ENCODE results near the gene AP1G2. TPM values are rescaled to one million over a fixed set of nuclear protein-coding genes. Genes with fewer than 3 reads are reported as not detected.
"Not testable (repeated sequence)": the region's sequence is repeated elsewhere in the genome, so short reads cannot be mapped to it uniquely, and the experiment has no call there.

Gene AP1G2
- total RNA-seq, 2 experiments from 2014 or later, result 306 to 333 TPM

GRCh38 chr14:23536906-23537305 lies 30.7 kb downstream of the AP1G2 start:
- H3K4me3 Mint-ChIP-seq; H3K36me3 Mint-ChIP-seq (ENCODE audit: low read depth); POLR2A ChIA-PET; H3K9me3 Mint-ChIP-seq; H3K27ac Mint-ChIP-seq; DNase-seq; H3K27me3 Mint-ChIP-seq; H3K4me1 Mint-ChIP-seq: not testable (repeated sequence)
- CTCF ChIA-PET, result interaction anchor here (1.2 to 1.6 kb wide), 3 partner anchors 10 to 59 kb away, joined by 3 to 4 read pairs (median 3); no protein-coding TSS in a partner anchor

GRCh38 chr14:23536494-23536893 lies 31.1 kb downstream of the AP1G2 start:
- CTCF ChIA-PET, result interaction anchor here (1.2 to 1.6 kb wide), 3 partner anchors 10 to 58 kb away, joined by 3 to 4 read pairs (median 3); no protein-coding TSS in a partner anchor
- H3K9me3 Mint-ChIP-seq, result no peaks in the 10 kb centered on the region
- peaks cover 3% of the 10 kb centered on the region for H3K4me1 Mint-ChIP-seq
- H3K4me3 Mint-ChIP-seq, result no peak overlapping the region
- no peak overlapping the region for H3K27ac Mint-ChIP-seq
- DNase-seq, result no peak
- H3K36me3 Mint-ChIP-seq (ENCODE audit: low read depth), result no peaks in the 10 kb centered on the region
- POLR2A ChIA-PET, result no interaction called here
- peaks cover 2% of the 10 kb centered on the region for H3K27me3 Mint-ChIP-seq

- POLR2A ChIA-PET, result no interaction called here
These were observed 31.6 kb downstream of the AP1G2 start for GRCh38 chr14:23535943-23536342.

GRCh38 chr14:23533652-23534435 lies 33.7 kb downstream of the AP1G2 start:
- no peaks in the 10 kb centered on the region for H3K36me3 Mint-ChIP-seq (ENCODE audit: low read depth)
- no peak overlapping the region for H3K27ac Mint-ChIP-seq
- DNase-seq, result no peak
- POLR2A ChIA-PET, result no interaction called here
- CTCF ChIA-PET, result interaction anchor here (0.7 to 1.3 kb wide), 3 partner anchors 12 to 346 kb away, joined by 3 read pairs; no protein-coding TSS in a partner anchor
- no peak overlapping the region for H3K4me3 Mint-ChIP-seq
- no peaks in the 10 kb centered on the region for H3K27me3 Mint-ChIP-seq
- H3K9me3 Mint-ChIP-seq, result no peaks in the 10 kb centered on the region
- peaks cover 9% of the 10 kb centered on the region for H3K4me1 Mint-ChIP-seq

More at GRCh38 chr14:23535943-23536342, 31.6 kb downstream of the AP1G2 start:
- Mint-ChIP-seq H3K4me1 (peaks cover 6% of the 10 kb centered on the region), H3K9me3 (no peaks in the 10 kb centered on the region), H3K27me3 (peaks cover 2% of the 10 kb centered on the region), H3K4me3 (no peak overlapping the region), H3K36me3 (ENCODE audit: low read depth) (no peaks in the 10 kb centered on the region), H3K27ac (no peak overlapping the region)
- no peak for DNase-seq
- CTCF ChIA-PET, result interaction anchor here (1.2 to 1.6 kb wide), 2 partner anchors 13 to 58 kb away, joined by 3 to 4 read pairs; no protein-coding TSS in a partner anchor

- ChIA-PET CTCF (interaction anchor here (1.3 kb wide), 1 partner anchor 17 kb away, joined by 3 read pairs; no protein-coding TSS in a partner anchor), POLR2A (no interaction called here)
- H3K36me3 Mint-ChIP-seq (ENCODE audit: low read depth), result no peaks in the 10 kb centered on the region
- H3K4me1 Mint-ChIP-seq, result peaks cover 9% of the 10 kb centered on the region
- DNase-seq, result no peak
- H3K9me3 Mint-ChIP-seq, result no peaks in the 10 kb centered on the region
- H3K27me3 Mint-ChIP-seq, result no peaks in the 10 kb centered on the region
- no peak overlapping the region for H3K27ac Mint-ChIP-seq
- H3K4me3 Mint-ChIP-seq, result no peak overlapping the region
These were observed 34.9 kb downstream of the AP1G2 start for GRCh38 chr14:23532658-23533057.

- Mint-ChIP-seq H3K9me3 (no peaks in the 10 kb centered on the region), H3K4me1 (peaks cover 9% of the 10 kb centered on the region), H3K27ac (no peak overlapping the region), H3K4me3 (no peak overlapping the region), H3K36me3 (ENCODE audit: low read depth) (no peaks in the 10 kb centered on the region), H3K27me3 (no peaks in the 10 kb centered on the region)
- ChIA-PET POLR2A (interaction anchor here (0.7 kb wide), 1 partner anchor 637 kb away, joined by 5 read pairs; no protein-coding TSS in a partner anchor), CTCF (interaction anchor here (0.6 to 3.4 kb wide), 2 partner anchors 8 to 53 kb away, joined by 3 to 14 read pairs; no protein-coding TSS in a partner anchor)
- no peak for DNase-seq
These were observed 36.2 kb downstream of the AP1G2 start for GRCh38 chr14:23531391-23531790.

- Mint-ChIP-seq H3K4me1 (peaks cover 9% of the 10 kb centered on the region), H3K9me3 (no peaks in the 10 kb centered on the region), H3K27ac (no peak overlapping the region), H3K36me3 (ENCODE audit: low read depth) (no peaks in the 10 kb centered on the region), H3K4me3 (no peak overlapping the region), H3K27me3 (no peaks in the 10 kb centered on the region)
- POLR2A ChIA-PET, result no interaction called here
- CTCF ChIA-PET, result interaction anchor here (0.6 to 3.4 kb wide), 5 partner anchors 9 to 52 kb away, joined by 3 to 14 read pairs (median 3); no protein-coding TSS in a partner anchor
- DNase-seq, result no peak
These were observed 37.1 kb downstream of the AP1G2 start for GRCh38 chr14:23530375-23531055.

GRCh38 chr14:23529016-23529415 lies 38.6 kb downstream of the AP1G2 start:
- no peak overlapping the region for H3K4me3 Mint-ChIP-seq
- H3K27ac Mint-ChIP-seq, result no peak overlapping the region
- POLR2A ChIA-PET, result no interaction called here
- no peaks in the 10 kb centered on the region for H3K27me3 Mint-ChIP-seq
- DNase-seq, result no peak
- H3K9me3 Mint-ChIP-seq, result no peaks in the 10 kb centered on the region
- H3K4me1 Mint-ChIP-seq, result peaks cover 9% of the 10 kb centered on the region
- no peaks in the 10 kb centered on the region for H3K36me3 Mint-ChIP-seq (ENCODE audit: low read depth)
- CTCF ChIA-PET, result interaction anchor here (0.9 to 3.4 kb wide), 4 partner anchors 11 to 33 kb away, joined by 4 to 14 read pairs (median 5); no protein-coding TSS in a partner anchor

- Mint-ChIP-seq H3K36me3 (ENCODE audit: low read depth) (no peaks in the 10 kb centered on the region), H3K4me1 (peaks cover 9% of the 10 kb centered on the region), H3K4me3 (no peak overlapping the region), H3K27me3 (no peaks in the 10 kb centered on the region), H3K9me3 (no peaks in the 10 kb centered on the region), H3K27ac (no peak overlapping the region)
- ChIA-PET POLR2A (no interaction called here), CTCF (interaction anchor here (0.9 to 3.4 kb wide), 3 partner anchors 11 to 32 kb away, joined by 3 to 14 read pairs (median 4); no protein-coding TSS in a partner anchor)
- no peak for DNase-seq
These were observed 39.0 kb downstream of the AP1G2 start for GRCh38 chr14:23528555-23528954.

- no peak for DNase-seq
- ChIA-PET POLR2A (no interaction called here), CTCF (interaction anchor here (1.0 kb wide), 1 partner anchor 17 kb away, joined by 3 read pairs; no protein-coding TSS in a partner anchor)
- H3K27me3 Mint-ChIP-seq, result no peaks in the 10 kb centered on the region
- no peaks in the 10 kb centered on the region for H3K36me3 Mint-ChIP-seq (ENCODE audit: low read depth)
- no peak overlapping the region for H3K4me3 Mint-ChIP-seq
- H3K9me3 Mint-ChIP-seq, result no peaks in the 10 kb centered on the region
- H3K27ac Mint-ChIP-seq, result no peak overlapping the region
- H3K4me1 Mint-ChIP-seq, result peaks cover 4% of the 10 kb centered on the region
These were observed 42.0 kb downstream of the AP1G2 start for GRCh38 chr14:23525611-23526010.

- ChIA-PET CTCF (no interaction called here), POLR2A (no interaction called here)
- H3K9me3 Mint-ChIP-seq, result no peaks in the 10 kb centered on the region
- H3K4me1 Mint-ChIP-seq, result no peaks in the 10 kb centered on the region
- no peak for DNase-seq
- no peaks in the 10 kb centered on the region for H3K27me3 Mint-ChIP-seq
- H3K36me3 Mint-ChIP-seq (ENCODE audit: low read depth), result no peaks in the 10 kb centered on the region
- no peak overlapping the region for H3K27ac Mint-ChIP-seq
- H3K4me3 Mint-ChIP-seq, result no peak overlapping the region
These were observed 42.6 kb downstream of the AP1G2 start for GRCh38 chr14:23524954-23525353.

GRCh38 chr14:23523229-23524016 lies 44.2 kb downstream of the AP1G2 start:
- no peak for DNase-seq
- ChIA-PET CTCF (interaction anchor here (1.0 to 1.3 kb wide), 3 partner anchors 12 to 13 kb away, joined by 3 read pairs; no protein-coding TSS in a partner anchor), POLR2A (no interaction called here)
- H3K4me3 Mint-ChIP-seq, result no peak overlapping the region
- no peaks in the 10 kb centered on the region for H3K27me3 Mint-ChIP-seq
- no peaks in the 10 kb centered on the region for H3K36me3 Mint-ChIP-seq (ENCODE audit: low read depth)
- no peaks in the 10 kb centered on the region for H3K4me1 Mint-ChIP-seq
- no peaks in the 10 kb centered on the region for H3K9me3 Mint-ChIP-seq
- H3K27ac Mint-ChIP-seq, result no peak overlapping the region
